Caco-2 (cell line): ENCODE results near the gene RAB33B. TPM values are rescaled to one million over a fixed set of nuclear protein-coding genes. Genes with fewer than 3 reads are reported as not detected.
A peak's percentile ranks its signal among the peaks of the same experiment; 100 is the strongest.
"Not testable (repeated sequence)": the region's sequence is repeated elsewhere in the genome, so short reads cannot be mapped to it uniquely, and the experiment has no call there.

Experiments
- Bru-seq: library from RNA; stranded (reverse); fragments of 400-500 nt; gene quantifications from one replicate; lab custom pipeline; 2021; lab: Mats Ljungman, UMichigan
- BruChase-seq, 2 experiments: library from RNA; stranded (reverse); fragments of 400-500 nt; gene quantifications; one replicate each; lab custom pipeline; 2021; lab: Mats Ljungman, UMichigan
- BruUV-seq: library from RNA; stranded (reverse); fragments of 400-500 nt; replicated peaks from 2 replicates; lab custom pipeline; 2021; lab: Mats Ljungman, UMichigan
- CTCF ChIA-PET: fragments of 300-600 bp; sonication (Branson Sonifier 250); formaldehyde crosslinking; loops from one replicate; lab custom pipeline; 2022; ENCODE audit warnings: antibody characterized with exemption; lab: Charles Lee
- POLR2A ChIA-PET: fragments of 300-600 bp; sonication (Branson Sonifier 250); formaldehyde crosslinking; loops from one replicate; lab custom pipeline; 2022; ENCODE audit warnings: antibody characterized with exemption; lab: Charles Lee
- DNase-seq, 2 experiments: peaks; one replicate each; pipeline versions ENCODE4 v3.0.0 to v3.0.0-alpha.2; 2020 to 2022
- H3K27me3 ChIP-seq: replicated peaks from 2 replicates; pipeline ENCODE4 v1.6.0; 2011; ENCODE audit warnings: low read length; ENCODE audit not compliant: control insufficient read depth, insufficient read depth
- H3K36me3 ChIP-seq: 2 replicates; pipeline ENCODE4 v1.5.1; 2011; ENCODE audit warnings: low read length; ENCODE audit not compliant: control insufficient read depth, insufficient read depth
- H3K4me1 ChIP-seq: fragments of 250-450 bp; sonication (Bioruptor Pico); 2 replicates; pipeline ENCODE4 v1.5.1; 2020; ENCODE audit warnings: mild to moderate bottlenecking
- H3K4me3 ChIP-seq: 2 replicates; pipeline ENCODE4 v1.5.1; 2011; ENCODE audit warnings: low read depth, mild to moderate bottlenecking, control low read depth, low read length
- H3K9me3 ChIP-seq: fragments of 250-450 bp; sonication (Bioruptor Pico); 2 replicates; pipeline ENCODE4 v1.5.1; 2020; ENCODE audit warnings: mild to moderate bottlenecking, moderate library complexity
- H3K27ac Mint-ChIP-seq: one replicate; pipeline ENCODE4 v1.8.0; 2022; ENCODE audit warnings: mixed read lengths; ENCODE audit not compliant: unreplicated experiment
- H3K27me3 Mint-ChIP-seq: one replicate; pipeline ENCODE4 v1.8.0; 2022; ENCODE audit warnings: mixed read lengths; ENCODE audit not compliant: insufficient read depth, unreplicated experiment
- H3K36me3 Mint-ChIP-seq: one replicate; pipeline ENCODE4 v1.8.0; 2022; ENCODE audit warnings: mild to moderate bottlenecking, mixed read lengths; ENCODE audit not compliant: insufficient read depth, unreplicated experiment
- H3K4me1 Mint-ChIP-seq: one replicate; pipeline ENCODE4 v1.8.0; 2022; ENCODE audit warnings: low read depth, mixed read lengths; ENCODE audit not compliant: unreplicated experiment
- H3K4me3 Mint-ChIP-seq: one replicate; pipeline ENCODE4 v1.8.0; 2022; ENCODE audit warnings: mild to moderate bottlenecking, moderate library complexity, mixed read lengths; ENCODE audit not compliant: unreplicated experiment
- H3K9me3 Mint-ChIP-seq: one replicate; pipeline ENCODE4 v1.8.0; 2022; ENCODE audit warnings: mixed read lengths; ENCODE audit not compliant: unreplicated experiment
- CTCF ChIP-seq, 2 experiments: fragments of 200-600 bp in 1 of 2; IDR thresholded peaks; 1 replicate in 1 of 2; 2 replicates in 1 of 2; pipeline versions ENCODE4 v1.5.1 to v1.8.0; 2011 to 2022; ENCODE audit warnings: antibody characterized with exemption in 1 of 2, control low read depth in 1 of 2, inconsistent platforms in 1 of 2, low read depth in 1 of 2, low read length in 1 of 2, mild to moderate bottlenecking in 1 of 2, moderate library complexity in 1 of 2; ENCODE audit not compliant: insufficient read depth in 1 of 2, severe bottlenecking in 1 of 2, unreplicated experiment in 1 of 2
- intact Hi-C: fragments of 100-400 bp; cut with micrococcal nuclease; formaldehyde crosslinking; loops from one replicate; pipeline ENCODE4 v1.10.0; 2022; ENCODE audit not compliant: unreplicated experiment
- long read RNA-seq: library from polyadenylated mRNA; stranded (forward); transcript quantifications from one replicate; pipeline ENCODE4 v2.0.0, GENCODE V29; 2022
- total RNA-seq: library from RNA; stranded (reverse); gene quantifications from 2 replicates; pipeline ENCODE4 v1.2.3, GENCODE V29; 2022

RAB33B gene
- total RNA-seq (8.8 and 10.1 TPM in 2 replicates), Bru-seq, nascent RNA (percentile 78 among the genes with signal in this experiment), BruChase-seq, experiment 1, labeled RNA remaining after a 2-hour chase (percentile 85 among the genes with signal in this experiment), BruChase-seq, experiment 2, labeled RNA remaining after a 6-hour chase (percentile 73 among the genes with signal in this experiment)
- long read RNA-seq, full-length matches to known transcripts = 17 of 17 reads
- long read RNA-seq, partial matches to known transcripts = 0 of 17 reads
- long read RNA-seq, other reads (novel, unspliced or antisense) = 0 of 17 reads

- TF ChIP-seq CTCF (IDR thresholded peaks at IDR 0.05; ENCODE audit: insufficient read depth in 1 of 2, low read depth in 1 of 2, low read length in 1 of 2, severe bottlenecking in 1 of 2, unreplicated experiment in 1 of 2) = no peak
- H3K4me3 Mint-ChIP-seq = peak within 1 kb of the TSS; percentile 93
- BruUV-seq = TSS peak; percentile 39
- H3K9me3 Mint-ChIP-seq = peaks cover 9% of the 10 kb centered on the region
- H3K4me1 Mint-ChIP-seq = peaks cover 49% of the 10 kb centered on the region
- ChIA-PET POLR2A (interaction anchor here (0.5 kb wide), 1 partner anchor 277 kb away, joined by 3 read pairs; the partner anchor contains the start of gene ELF2), CTCF (interaction anchor here (1.5 kb wide), 1 partner anchor 56 kb away, joined by 4 read pairs; no protein-coding TSS in a partner anchor)
- Histone ChIP-seq H3K9me3 (0 out of 2 replicates have a peak, but pooled peaks cover 3% of the 10 kb centered on the region), H3K36me3 (no peaks in the 10 kb centered on the region), H3K4me3 (peak within 1 kb of the TSS; percentile 92), H3K4me1 (peaks cover 46% of the 10 kb centered on the region), H3K27me3 (no peaks in the 10 kb centered on the region)
- H3K27me3 Mint-ChIP-seq = no peaks in the 10 kb centered on the region
- peaks cover 29% of the 10 kb centered on the region for H3K36me3 Mint-ChIP-seq
- peak within 1 kb of the TSS; percentile 98 for H3K27ac Mint-ChIP-seq
- DNase-seq = no peak
- intact Hi-C loops = loop anchor here (5.0 kb wide), 4 partner anchors 43 to 437 kb away; partner anchors contain the start of genes NAA15, NDUFC1 and NOCT
Observed at GRCh38 chr4:139454111-139455045, at the start of gene RAB33B. Gene RAB33B, plus strand, starts transcription at chr4:139454121. Its CDS starts 75 bp downstream, at chr4:139454196.

GRCh38 chr4:139410312-139410711, 43.6 kb upstream of the RAB33B start:
- H3K9me3 ChIP-seq = peaks cover 6% of the 10 kb centered on the region
- no peaks in the 10 kb centered on the region for H3K9me3 Mint-ChIP-seq
- ChIA-PET POLR2A (no interaction called here), CTCF (no interaction called here)
- H3K27ac Mint-ChIP-seq = no peak overlapping the region
- no peaks in the 10 kb centered on the region for H3K27me3 ChIP-seq
- no peak for DNase-seq
- no peaks in the 10 kb centered on the region for H3K27me3 Mint-ChIP-seq
- no peak for TF ChIP-seq CTCF (IDR thresholded peaks at IDR 0.05; ENCODE audit: insufficient read depth in 1 of 2, low read depth in 1 of 2, low read length in 1 of 2, severe bottlenecking in 1 of 2, unreplicated experiment in 1 of 2)
- no peak overlapping the region for H3K4me3 Mint-ChIP-seq
- BruUV-seq = no TSS peak
- peaks cover 48% of the 10 kb centered on the region for H3K36me3 Mint-ChIP-seq
- H3K4me1 ChIP-seq = no peaks in the 10 kb centered on the region
- intact Hi-C loops = no loop called here
- H3K4me1 Mint-ChIP-seq = no peaks in the 10 kb centered on the region
- no peaks in the 10 kb centered on the region for H3K36me3 ChIP-seq
- H3K4me3 ChIP-seq = no peak overlapping the region

DNA sequence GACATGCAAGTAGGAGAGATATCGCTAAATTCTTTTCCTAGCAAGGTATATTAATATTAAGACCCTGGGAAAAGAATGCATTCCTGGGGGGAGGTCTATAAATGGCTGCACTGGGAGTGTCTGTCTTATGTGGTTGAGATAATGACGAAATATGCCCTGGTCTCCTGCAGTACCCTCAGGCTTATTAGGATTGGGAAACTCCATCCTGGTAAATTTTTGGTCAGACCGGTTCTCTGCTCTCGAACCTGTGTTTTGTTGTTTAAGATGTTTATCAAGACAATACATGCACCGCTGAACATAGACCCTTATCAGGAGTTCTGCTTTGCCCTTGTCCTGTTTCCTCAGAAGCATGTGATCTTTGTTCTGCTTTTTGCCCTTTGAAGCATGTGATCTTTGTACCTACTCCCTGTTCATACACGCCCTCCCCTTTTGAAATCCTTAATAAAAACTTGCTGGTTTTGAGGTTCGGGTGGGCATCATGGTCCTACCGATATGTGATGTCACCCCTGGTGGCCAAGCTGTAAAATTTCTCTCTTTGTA, 39.2 kb upstream of the RAB33B start:
- H3K4me3 ChIP-seq, POLR2A ChIA-PET, H3K27me3 ChIP-seq, H3K4me1 Mint-ChIP-seq, H3K4me1 ChIP-seq, H3K27me3 Mint-ChIP-seq, BruUV-seq, CTCF ChIA-PET, H3K4me3 Mint-ChIP-seq, H3K36me3 ChIP-seq, intact Hi-C loops, H3K9me3 Mint-ChIP-seq, H3K9me3 ChIP-seq: not testable (repeated sequence)
- Mint-ChIP-seq H3K27ac (peak overlapping the region; percentile 40), H3K36me3 (peaks cover 43% of the 10 kb centered on the region)
- peak in 1 of 2 experiments; percentile 23 for DNase-seq
